Measurements from ENCODE around the gene C2CD2. TPM values are rescaled to one million over a fixed set of nuclear protein-coding genes. Genes with fewer than 3 reads are reported as not detected.

C2CD2 gene
- total RNA-seq, 1 experiment from 2014 or later = 50.4 TPM

DNA sequence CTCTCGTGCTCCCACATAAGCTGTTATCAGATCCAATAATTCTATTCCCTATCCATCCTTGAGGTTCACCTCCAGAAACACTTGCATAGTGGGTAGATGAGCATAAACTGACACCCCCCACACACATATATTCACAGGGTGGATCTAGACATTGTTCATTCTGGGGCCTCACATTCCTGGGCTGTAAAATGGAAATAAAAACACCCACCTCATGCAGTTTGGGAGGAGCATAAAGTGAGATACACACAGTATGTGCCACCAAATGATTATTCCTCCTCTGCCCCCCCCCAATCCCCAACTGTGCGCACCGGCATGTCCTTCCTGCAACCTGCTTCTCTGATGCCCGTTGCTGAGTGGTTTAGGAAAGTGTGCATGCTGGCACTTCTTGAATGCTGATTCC lies 92.6 kb downstream of the C2CD2 start:
- DNase-seq = no peak
- Histone ChIP-seq H3K4me2 (ENCODE audit: low read length) (no peak overlapping the region), H4K20me1 (ENCODE audit: low read length) (no peaks in the 10 kb centered on the region), H3K27ac (ENCODE audit: low read length) (no peak overlapping the region), H3K9me2 (replicated peaks; ENCODE audit: low read length) (no peaks in the 10 kb centered on the region), H2AFZ (ENCODE audit: low read length) (no peak overlapping the region), H3F3A (ENCODE audit: low read length, unreplicated experiment) (no peaks in the 10 kb centered on the region), H3K4me3 (ENCODE audit: low read length) (no peak overlapping the region), H3K9ac (ENCODE audit: low read length) (no peak overlapping the region), H3K4me1 (ENCODE audit: insufficient read depth, low read length) (peaks cover 13% of the 10 kb centered on the region), H3K27me3 (ENCODE audit: low read length) (no peaks in the 10 kb centered on the region), H3K36me3 (ENCODE audit: low read depth, low read length) (peaks cover 3% of the 10 kb centered on the region; the same call in 1 of the 2 replicates), H3K79me2 (ENCODE audit: low read length) (peaks cover 46% of the 10 kb centered on the region), H3K9me3 (ENCODE audit: low read length) (no peaks in the 10 kb centered on the region)
- ChIA-PET POLR2A (ENCODE audit: unreplicated experiment) (no interaction called here), CTCF (no interaction called here)
- no TSS peak for BruUV-seq (replicated peaks)
- intact Hi-C loops (cut with micrococcal nuclease) = no loop called here
- no peak for TF ChIP-seq EZH2phosphoT487 (IDR thresholded peaks at IDR 0.05; ENCODE audit: borderline replicate concordance, low read length)
- TF ChIP-seq EZH2 (IDR thresholded peaks at IDR 0.05; ENCODE audit: low read length, unreplicated experiment) = no peak
- TF ChIP-seq CTCF (conservative IDR thresholded peaks at IDR 0.05; ENCODE audit: low read depth, low read length) = no peak
- ATAC-seq = no peak

GRCh38 chr21:41859297-41859980 lies 94.4 kb downstream of the C2CD2 start:
- Histone ChIP-seq H3K27ac (ENCODE audit: low read length) (no peak overlapping the region), H3F3A (ENCODE audit: low read length, unreplicated experiment) (no peaks in the 10 kb centered on the region), H3K36me3 (ENCODE audit: low read depth, low read length) (peaks cover 10% of the 10 kb centered on the region), H3K79me2 (ENCODE audit: low read length) (peaks cover 28% of the 10 kb centered on the region), H3K9me2 (replicated peaks; ENCODE audit: low read length) (no peaks in the 10 kb centered on the region), H3K4me3 (ENCODE audit: low read length) (no peak overlapping the region), H3K9ac (ENCODE audit: low read length) (no peak overlapping the region), H3K4me1 (ENCODE audit: insufficient read depth, low read length) (peaks cover 13% of the 10 kb centered on the region), H3K9me3 (ENCODE audit: low read length) (no peaks in the 10 kb centered on the region), H3K27me3 (ENCODE audit: low read length) (no peaks in the 10 kb centered on the region), H4K20me1 (ENCODE audit: low read length) (no peaks in the 10 kb centered on the region), H3K4me2 (ENCODE audit: low read length) (no peak overlapping the region), H2AFZ (ENCODE audit: low read length) (no peak overlapping the region)
- BruUV-seq (replicated peaks) = no TSS peak
- intact Hi-C loops (cut with micrococcal nuclease) = no loop called here
- ATAC-seq (no peak), DNase-seq (no peak)
- TF ChIP-seq CTCF (conservative IDR thresholded peaks at IDR 0.05; ENCODE audit: low read depth, low read length) (no peak), EZH2phosphoT487 (IDR thresholded peaks at IDR 0.05; ENCODE audit: borderline replicate concordance, low read length) (no peak), EZH2 (IDR thresholded peaks at IDR 0.05; ENCODE audit: low read length, unreplicated experiment) (no peak)
- POLR2A ChIA-PET (ENCODE audit: unreplicated experiment) = no interaction called here
- CTCF ChIA-PET = no interaction called here

DNA sequence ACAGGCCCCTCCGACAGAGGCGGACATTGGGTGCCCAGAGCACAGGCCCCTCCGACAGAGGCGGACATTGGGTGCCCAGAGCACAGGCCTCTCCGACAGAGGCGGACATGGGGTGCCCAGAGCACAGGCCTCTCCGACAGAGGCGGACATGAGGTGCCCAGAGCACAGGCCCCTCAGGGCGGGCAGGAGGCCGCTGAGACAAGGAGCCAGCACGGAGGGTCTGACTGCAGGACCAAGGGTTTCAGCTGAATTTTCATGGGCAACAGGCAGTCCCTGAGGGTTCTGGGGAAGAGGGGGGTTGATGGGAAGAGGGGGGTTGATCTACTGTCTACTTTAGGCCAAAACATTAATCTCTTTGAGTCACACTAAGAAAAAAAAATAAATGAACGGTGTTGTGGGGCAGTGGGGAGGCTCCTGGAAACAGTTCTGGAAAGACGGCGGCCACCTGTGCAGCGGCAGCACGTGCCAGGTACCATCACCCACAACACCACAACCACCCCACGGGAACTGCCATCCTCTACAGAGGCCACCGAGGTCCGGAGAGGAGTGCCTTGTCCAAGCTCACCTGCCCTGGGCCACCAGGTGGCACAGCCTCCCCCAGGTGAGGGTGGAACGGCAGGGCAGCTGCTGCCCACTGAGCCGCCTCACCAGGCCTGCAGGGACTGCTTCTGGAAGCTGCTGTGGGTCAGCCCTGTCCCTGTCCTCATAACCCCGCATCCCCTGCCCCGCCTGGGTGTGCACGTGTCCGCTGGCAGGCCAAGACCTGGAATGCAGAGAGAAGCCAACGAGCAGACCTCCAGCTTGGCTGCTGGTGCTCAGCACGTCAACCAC lies 95.1 kb downstream of the C2CD2 start:
- intact Hi-C loops (cut with micrococcal nuclease) = no loop called here
- Histone ChIP-seq H3K36me3 (ENCODE audit: low read depth, low read length) (peaks cover 12% of the 10 kb centered on the region), H3K27me3 (ENCODE audit: low read length) (no peaks in the 10 kb centered on the region), H3K79me2 (ENCODE audit: low read length) (peaks cover 22% of the 10 kb centered on the region), H3F3A (ENCODE audit: low read length, unreplicated experiment) (no peaks in the 10 kb centered on the region), H3K9me2 (replicated peaks; ENCODE audit: low read length) (no peaks in the 10 kb centered on the region), H4K20me1 (ENCODE audit: low read length) (no peaks in the 10 kb centered on the region), H3K4me3 (ENCODE audit: low read length) (no peak overlapping the region), H3K4me1 (ENCODE audit: insufficient read depth, low read length) (peaks cover 12% of the 10 kb centered on the region), H3K27ac (ENCODE audit: low read length) (no peak overlapping the region), H2AFZ (ENCODE audit: low read length) (no peak overlapping the region), H3K9ac (ENCODE audit: low read length) (no peak overlapping the region), H3K4me2 (ENCODE audit: low read length) (no peak overlapping the region), H3K9me3 (ENCODE audit: low read length) (no peaks in the 10 kb centered on the region)
- CTCF ChIA-PET = no interaction called here
- DNase-seq = no peak
- no TSS peak for BruUV-seq (replicated peaks)
- POLR2A ChIA-PET (ENCODE audit: unreplicated experiment) = no interaction called here
- ATAC-seq = no peak
- no peak for TF ChIP-seq EZH2phosphoT487 (IDR thresholded peaks at IDR 0.05; ENCODE audit: borderline replicate concordance, low read length)
- TF ChIP-seq EZH2 (IDR thresholded peaks at IDR 0.05; ENCODE audit: low read length, unreplicated experiment) = no peak
- no peak for TF ChIP-seq CTCF (conservative IDR thresholded peaks at IDR 0.05; ENCODE audit: low read depth, low read length)

All from PC-3 (cell line).